Lower lobe of right lung (tissue), 2 donors: ENCODE measurements around the gene ATP4B. TPM values are rescaled to one million over a fixed set of nuclear protein-coding genes. Genes with fewer than 3 reads are reported as not detected.

ENCODE experiments used
- ATAC-seq, 2 donors: fragments of 200-7000 bp; cut with Tn5 transposase; one replicate each; pipeline ENCODE4 v1.9.1; 2020 to 2022; ENCODE audit warnings: mild to moderate bottlenecking in 2 of 2, moderate library complexity in 2 of 2
- DNase-seq: peaks from one replicate; pipeline ENCODE4 v3.0.0-alpha.2; 2020
- H3K27ac ChIP-seq: fragments of 200-600 bp; one replicate; pipeline ENCODE4 v1.8.0; 2022
- H3K27me3 ChIP-seq: fragments of 200-600 bp; one replicate; pipeline ENCODE4 v1.8.0; 2022; ENCODE audit warnings: low read depth
- H3K36me3 ChIP-seq: fragments of 200-600 bp; one replicate; pipeline ENCODE4 v1.8.0; 2022; ENCODE audit warnings: mild to moderate bottlenecking
- H3K4me1 ChIP-seq: fragments of 200-600 bp; one replicate; pipeline ENCODE4 v1.8.0; 2022
- H3K4me3 ChIP-seq: fragments of 200-600 bp; one replicate; pipeline ENCODE4 v1.8.0; 2022; ENCODE audit warnings: mild to moderate bottlenecking
- H3K9me3 ChIP-seq: fragments of 200-600 bp; one replicate; pipeline ENCODE4 v1.8.0; 2022
- intact Hi-C: fragments of 100-400 bp; cut with DNase I; formaldehyde crosslinking; loops from one replicate; pipeline ENCODE4 v1.11.0; 2022
- total RNA-seq: library from RNA; stranded (reverse); fragmentation: NEBNext Ultra II Directional; extraction: Animal tissue kit (Norgen Biotek cat#: 25700); gene quantifications from one replicate; pipeline ENCODE4 v1.2.1, GENCODE V29; 2021
- TF ChIP-seq, protein P1 (sequence below): fragments of 200-600 bp; IDR thresholded peaks from one replicate; pipeline ENCODE4 v1.8.0; 2022; ENCODE audit warnings: antibody characterized with exemption, mild to moderate bottlenecking
- donor health status: DM: no; HTN: yes; CAD: no; lungs with severe emphysema.

The ATP4B gene
- total RNA-seq, 1 donor from 2014 or later: not detected

DNA sequence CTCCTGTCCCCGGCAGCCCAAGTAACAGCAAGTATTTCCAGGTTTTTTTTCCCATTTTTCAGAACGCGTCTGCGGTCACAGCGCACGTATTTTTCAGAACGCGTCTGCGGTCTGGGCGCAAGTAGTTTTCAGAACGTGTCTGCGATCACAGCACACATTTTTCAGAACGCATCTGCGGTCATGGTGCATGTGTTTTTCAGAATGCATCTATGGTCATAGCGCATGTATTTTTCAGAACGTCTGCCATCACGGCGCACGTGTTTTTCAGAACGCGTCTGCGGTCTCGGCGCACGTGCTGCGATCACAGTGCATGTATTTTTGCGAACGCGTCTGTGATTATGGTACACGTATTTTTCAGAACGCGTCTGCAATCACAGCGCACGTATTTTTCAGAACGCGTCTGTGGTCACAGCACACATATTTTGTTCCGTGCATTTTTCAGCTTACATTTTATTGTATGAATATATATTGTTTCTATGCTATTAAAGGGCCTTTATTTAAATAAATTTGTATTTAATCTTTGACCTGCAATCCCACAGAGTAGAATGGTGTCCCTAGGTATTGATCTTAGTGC is 19.7 kb downstream of the ATP4B start:
- H3K27me3 ChIP-seq: no peaks in the 10 kb centered on the region
- TF ChIP-seq, protein P1, sequence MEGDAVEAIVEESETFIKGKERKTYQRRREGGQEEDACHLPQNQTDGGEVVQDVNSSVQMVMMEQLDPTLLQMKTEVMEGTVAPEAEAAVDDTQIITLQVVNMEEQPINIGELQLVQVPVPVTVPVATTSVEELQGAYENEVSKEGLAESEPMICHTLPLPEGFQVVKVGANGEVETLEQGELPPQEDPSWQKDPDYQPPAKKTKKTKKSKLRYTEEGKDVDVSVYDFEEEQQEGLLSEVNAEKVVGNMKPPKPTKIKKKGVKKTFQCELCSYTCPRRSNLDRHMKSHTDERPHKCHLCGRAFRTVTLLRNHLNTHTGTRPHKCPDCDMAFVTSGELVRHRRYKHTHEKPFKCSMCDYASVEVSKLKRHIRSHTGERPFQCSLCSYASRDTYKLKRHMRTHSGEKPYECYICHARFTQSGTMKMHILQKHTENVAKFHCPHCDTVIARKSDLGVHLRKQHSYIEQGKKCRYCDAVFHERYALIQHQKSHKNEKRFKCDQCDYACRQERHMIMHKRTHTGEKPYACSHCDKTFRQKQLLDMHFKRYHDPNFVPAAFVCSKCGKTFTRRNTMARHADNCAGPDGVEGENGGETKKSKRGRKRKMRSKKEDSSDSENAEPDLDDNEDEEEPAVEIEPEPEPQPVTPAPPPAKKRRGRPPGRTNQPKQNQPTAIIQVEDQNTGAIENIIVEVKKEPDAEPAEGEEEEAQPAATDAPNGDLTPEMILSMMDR: no peak
- no peaks in the 10 kb centered on the region for H3K4me1 ChIP-seq
- no peak overlapping the region for H3K4me3 ChIP-seq
- no peaks in the 10 kb centered on the region for H3K9me3 ChIP-seq
- H3K27ac ChIP-seq: no peak overlapping the region
- DNase-seq (no peak), ATAC-seq (no peak)
- peaks cover 81% of the 10 kb centered on the region for H3K36me3 ChIP-seq
- intact Hi-C loops: no loop called here

DNA sequence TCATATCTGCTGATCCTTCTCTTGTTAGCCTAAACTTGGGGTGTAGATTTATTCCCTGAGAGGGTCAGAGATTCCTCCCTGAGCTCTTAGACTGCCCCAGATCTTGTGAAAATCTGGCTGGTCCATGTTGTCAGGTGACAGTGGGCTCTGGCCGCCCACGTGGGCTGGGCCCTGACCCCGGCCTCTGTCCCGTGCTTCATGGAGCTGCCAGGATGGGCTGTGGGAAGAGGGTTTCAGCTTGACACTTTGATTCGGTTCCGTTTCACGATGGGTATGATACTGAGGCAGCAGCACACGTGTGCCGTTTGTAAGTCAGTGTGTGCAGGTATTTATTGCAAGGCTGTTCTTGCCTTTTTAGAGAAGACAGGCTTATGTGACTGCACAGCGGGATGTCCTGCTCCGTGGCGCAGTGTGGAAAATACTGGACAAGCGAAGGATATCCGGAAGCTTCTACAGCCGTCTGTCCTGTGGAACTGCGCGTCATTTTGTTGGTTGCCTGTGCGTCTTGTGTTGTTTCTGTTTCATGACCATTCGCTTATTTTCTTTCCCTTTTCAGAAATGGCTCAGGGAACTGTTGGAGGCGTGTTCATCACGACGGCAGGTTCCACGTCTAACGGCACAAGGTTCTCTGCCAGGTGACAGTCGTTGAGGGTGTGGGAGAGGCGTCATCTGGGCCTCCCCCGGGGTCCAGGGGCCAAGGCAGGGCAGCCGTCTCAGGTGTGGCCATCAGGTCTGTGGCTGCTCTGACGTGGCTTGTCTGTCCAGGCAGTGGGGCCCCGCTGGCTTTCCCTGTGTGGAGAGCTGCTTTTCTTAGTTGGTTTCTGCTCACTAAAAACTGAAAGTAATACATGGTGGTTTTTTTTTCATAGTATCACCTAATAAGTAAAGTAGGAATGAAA is 20.5 kb downstream of the ATP4B start:
- Histone ChIP-seq H3K4me1 (no peaks in the 10 kb centered on the region), H3K27ac (no peak overlapping the region), H3K27me3 (no peaks in the 10 kb centered on the region), H3K4me3 (no peak overlapping the region), H3K36me3 (peaks cover 87% of the 10 kb centered on the region), H3K9me3 (no peaks in the 10 kb centered on the region)
- DNase-seq (no peak), ATAC-seq (no peak)
- TF ChIP-seq, protein P1: no peak
- intact Hi-C loops: no loop called here

DNA sequence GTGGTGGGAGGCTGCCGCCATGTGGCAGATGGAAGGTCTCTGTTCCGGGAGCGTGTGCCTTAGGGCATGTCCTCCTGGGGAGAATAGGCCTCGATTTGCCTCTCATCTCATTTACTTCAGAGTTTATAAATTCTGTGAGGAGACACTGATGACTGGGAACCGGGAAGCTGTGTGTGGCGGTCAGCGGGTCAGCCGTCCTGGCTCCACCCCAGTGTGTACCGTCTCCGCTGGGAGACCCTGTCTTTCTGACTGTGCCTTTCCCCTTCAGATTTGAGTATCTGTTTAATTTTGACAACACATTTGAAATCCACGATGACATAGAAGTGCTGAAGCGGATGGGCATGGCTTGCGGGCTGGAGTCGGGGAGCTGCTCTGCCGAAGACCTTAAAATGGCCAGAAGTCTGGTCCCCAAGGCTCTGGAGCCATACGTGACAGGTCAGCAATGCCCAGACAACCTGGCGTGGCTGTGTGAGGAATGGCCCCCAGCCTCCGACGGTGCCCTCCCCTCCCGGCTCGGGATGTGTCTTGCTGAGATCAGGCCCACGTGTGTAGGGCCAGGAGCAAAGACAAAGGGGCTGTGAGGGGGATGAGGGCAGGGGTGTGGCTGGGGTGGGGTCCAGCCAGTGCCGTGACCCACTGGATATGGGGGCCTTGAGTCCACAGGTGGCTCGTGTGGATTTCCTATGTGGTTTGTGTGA is 21.6 kb downstream of the ATP4B start:
- no peaks in the 10 kb centered on the region for H3K4me1 ChIP-seq
- peak; percentile 9 for DNase-seq
- ATAC-seq: no peak
- peaks cover 95% of the 10 kb centered on the region for H3K36me3 ChIP-seq
- no peak overlapping the region for H3K4me3 ChIP-seq
- H3K27me3 ChIP-seq: no peaks in the 10 kb centered on the region
- no peak overlapping the region for H3K27ac ChIP-seq
- intact Hi-C loops: no loop called here
- no peaks in the 10 kb centered on the region for H3K9me3 ChIP-seq
- TF ChIP-seq, protein P1: no peak

DNA sequence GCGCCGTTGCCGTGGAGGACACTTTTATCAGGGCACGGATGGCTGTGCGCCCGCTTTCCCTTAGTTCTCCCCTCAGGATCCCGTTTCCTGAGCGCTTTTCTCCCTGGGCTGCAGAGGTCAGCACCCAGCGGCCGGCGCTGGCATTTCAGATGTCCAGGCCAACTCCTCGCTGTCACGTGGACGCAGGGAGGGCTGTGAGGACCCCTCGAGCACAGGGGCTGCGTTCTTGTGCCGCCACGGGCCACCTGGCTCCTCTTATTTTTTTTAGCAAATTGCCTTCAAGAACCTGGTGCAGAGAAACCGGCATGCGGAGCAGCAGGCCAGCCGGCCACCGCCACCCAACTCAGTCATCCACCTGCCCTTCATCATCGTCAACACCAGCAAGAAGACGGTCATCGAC is 22.3 kb downstream of the ATP4B start:
- ATAC-seq (no peak), DNase-seq (peak; percentile 24)
- Histone ChIP-seq H3K36me3 (peaks cover 91% of the 10 kb centered on the region), H3K4me3 (no peak overlapping the region), H3K27me3 (no peaks in the 10 kb centered on the region), H3K27ac (no peak overlapping the region), H3K4me1 (no peaks in the 10 kb centered on the region), H3K9me3 (no peaks in the 10 kb centered on the region)
- intact Hi-C loops: no loop called here
- TF ChIP-seq, protein P1: no peak

DNA sequence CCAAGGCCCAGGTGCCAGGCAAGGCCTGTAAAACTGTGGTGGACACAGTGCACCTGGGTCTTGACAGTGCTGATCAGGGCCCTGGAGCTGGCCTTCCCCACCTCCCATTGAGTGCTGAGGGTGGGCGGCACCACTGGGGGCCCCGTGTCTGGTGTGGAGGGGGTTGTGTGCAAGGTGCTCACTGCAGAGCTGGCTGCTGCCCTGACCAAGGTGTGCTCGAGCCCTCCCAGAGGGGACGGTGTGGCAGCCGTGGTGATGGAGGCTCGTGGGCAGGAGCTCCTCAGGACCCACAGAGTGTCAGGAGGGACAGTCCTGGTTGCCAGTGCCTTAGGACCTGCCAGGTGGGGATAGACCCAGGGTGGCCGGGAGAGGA is 23.0 kb downstream of the ATP4B start:
- Histone ChIP-seq H3K27ac (no peak overlapping the region), H3K9me3 (no peaks in the 10 kb centered on the region), H3K4me3 (no peak overlapping the region), H3K4me1 (no peaks in the 10 kb centered on the region), H3K36me3 (peaks cover 89% of the 10 kb centered on the region), H3K27me3 (no peaks in the 10 kb centered on the region)
- ATAC-seq (no peak), DNase-seq (peak; percentile 14)
- intact Hi-C loops: no loop called here
- TF ChIP-seq, protein P1: no peak
